ENCODE results near the gene KLHL26. TPM values are rescaled to one million over a fixed set of nuclear protein-coding genes. Genes with fewer than 3 reads are reported as not detected.

The KLHL26 gene
- polyA plus RNA-seq, 3 donors: 1.6 to 3.2 (median 2.0) TPM

- Mint-ChIP-seq H3K27me3 (ENCODE audit: low read depth in 3 of 3) (peaks cover 0 to 1% (median 0%) of the 10 kb centered on the region in 3 donors), H3K27ac (no peak overlapping the region), H3K36me3 (peaks cover 39 to 60% of the 10 kb centered on the region in 2 donors), H3K4me1 (peaks cover 2% of the 10 kb centered on the region), H3K9me3 (peaks cover 0 to 2% (median 0%) of the 10 kb centered on the region in 7 donors), H3K4me3 (no peak overlapping the region)
- no peaks in the 10 kb centered on the region for H4K20me1 ChIP-seq (ENCODE audit: insufficient read depth, low read length)
- H3K4me2 ChIP-seq (replicated peaks; ENCODE audit: extremely low read depth, low read length, poor library complexity, severe bottlenecking): no peak overlapping the region
- H3K27ac ChIP-seq (ENCODE audit: low read depth in 1 of 2, low read length in 2 of 2): no peak overlapping the region
- no peaks in the 10 kb centered on the region for H3K4me1 ChIP-seq (ENCODE audit: control insufficient read depth in 1 of 2, insufficient read depth in 2 of 2, low read length in 2 of 2)
- peaks cover 26 to 57% of the 10 kb centered on the region in 2 donors for H3K36me3 ChIP-seq (replicated peaks in 1 of 2; ENCODE audit: control insufficient read depth in 1 of 2, insufficient read depth in 2 of 2, low read length in 2 of 2)
- no peak for TF ChIP-seq CTCF (IDR thresholded peaks at IDR 0.05)
- no peak overlapping the region for H2AFZ ChIP-seq (ENCODE audit: insufficient read depth, low read depth, low read length, poor library complexity, severe bottlenecking)
- H3K27me3 ChIP-seq (ENCODE audit: control insufficient read depth in 2 of 2, insufficient read depth in 2 of 2, low read length in 2 of 2): no peaks in the 10 kb centered on the region
- no peak overlapping the region for H3K4me3 ChIP-seq (replicated peaks in 1 of 3; ENCODE audit: low read depth in 2 of 3, low read length in 3 of 3)
- intact Hi-C loops (cut with micrococcal nuclease): no loop called here
- no peak overlapping the region for H3K9ac ChIP-seq (ENCODE audit: insufficient read depth, low read length, poor library complexity, severe bottlenecking)
- DNase-seq: no peak
- H3K79me2 ChIP-seq (ENCODE audit: insufficient read depth, low read length): no peaks in the 10 kb centered on the region
- no peaks in the 10 kb centered on the region for H3K9me3 ChIP-seq (replicated peaks in 1 of 2; ENCODE audit: control insufficient read depth in 1 of 2, insufficient read depth in 1 of 2, low read length in 2 of 2)
- 98% methylated on average over 55 of the region's 58 CpGs for WGBS (ENCODE audit: insufficient coverage)
Observed at GRCh38 chr19:18668744-18669523, 32.1 kb downstream of the KLHL26 start.

DNA sequence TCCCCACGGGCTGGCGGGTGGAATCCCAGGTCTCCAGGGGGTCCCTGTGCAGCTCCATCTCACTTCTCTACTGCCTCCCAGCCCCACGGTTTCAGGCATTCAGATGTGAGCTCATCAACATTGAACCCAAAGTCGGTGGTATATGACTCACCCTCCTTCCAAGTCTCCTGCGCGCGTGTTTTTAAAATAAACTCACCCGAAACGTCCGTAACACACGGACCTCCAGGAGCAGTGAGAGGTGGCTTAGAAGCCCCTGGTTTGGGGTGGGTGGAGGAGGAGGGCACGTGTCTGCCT, 32.6 kb downstream of the KLHL26 start:
- Histone ChIP-seq H3K79me2 (ENCODE audit: insufficient read depth, low read length) (no peaks in the 10 kb centered on the region), H3K4me1 (ENCODE audit: control insufficient read depth in 1 of 2, insufficient read depth in 2 of 2, low read length in 2 of 2) (no peaks in the 10 kb centered on the region), H3K9me3 (replicated peaks in 1 of 2; ENCODE audit: control insufficient read depth in 1 of 2, insufficient read depth in 1 of 2, low read length in 2 of 2) (no peaks in the 10 kb centered on the region), H3K9ac (ENCODE audit: insufficient read depth, low read length, poor library complexity, severe bottlenecking) (no peak overlapping the region), H3K27me3 (ENCODE audit: control insufficient read depth in 2 of 2, insufficient read depth in 2 of 2, low read length in 2 of 2) (no peaks in the 10 kb centered on the region), H3K4me3 (replicated peaks in 1 of 3; ENCODE audit: low read depth in 2 of 3, low read length in 3 of 3) (no peak overlapping the region), H3K36me3 (replicated peaks in 1 of 2; ENCODE audit: control insufficient read depth in 1 of 2, insufficient read depth in 2 of 2, low read length in 2 of 2) (peaks cover 26 to 52% of the 10 kb centered on the region in 2 donors), H3K27ac (ENCODE audit: low read depth in 1 of 2, low read length in 2 of 2) (no peak overlapping the region), H2AFZ (ENCODE audit: insufficient read depth, low read depth, low read length, poor library complexity, severe bottlenecking) (no peak overlapping the region), H3K4me2 (replicated peaks; ENCODE audit: extremely low read depth, low read length, poor library complexity, severe bottlenecking) (no peak overlapping the region), H4K20me1 (ENCODE audit: insufficient read depth, low read length) (no peaks in the 10 kb centered on the region)
- no peaks in the 10 kb centered on the region for H3K4me1 Mint-ChIP-seq
- H3K27me3 Mint-ChIP-seq (ENCODE audit: low read depth in 3 of 3): peaks cover 0 to 3% (median 1%) of the 10 kb centered on the region in 3 donors
- 88% methylated on average over 3 of the region's 12 CpGs for WGBS (ENCODE audit: insufficient coverage)
- H3K36me3 Mint-ChIP-seq: peaks cover 39 to 55% of the 10 kb centered on the region in 2 donors
- intact Hi-C loops (cut with micrococcal nuclease): no loop called here
- DNase-seq: no peak
- H3K4me3 Mint-ChIP-seq: no peak overlapping the region
- H3K9me3 Mint-ChIP-seq: peaks cover 0 to 4% (median 2%) of the 10 kb centered on the region in 7 donors
- no peak for TF ChIP-seq CTCF (IDR thresholded peaks at IDR 0.05)
- no peak overlapping the region for H3K27ac Mint-ChIP-seq

Data from CD14-positive monocyte (primary cell).